Urinary bladder (tissue), 4 donors: ENCODE results near the gene RBM6. TPM values are rescaled to one million over a fixed set of nuclear protein-coding genes. Genes with fewer than 3 reads are reported as not detected.
"Not testable (repeated sequence)": the region's sequence is repeated elsewhere in the genome, so short reads cannot be mapped to it uniquely, and the experiment has no call there.

Experiments used
- DNase-seq: peaks from one replicate; pipeline ENCODE4 v3.0.0-alpha.2; 2015; ENCODE audit errors: extremely low spot score
- H3K27ac ChIP-seq: one replicate; pipeline ENCODE4 v1.5.1; 2013; ENCODE audit warnings: low read depth, mild to moderate bottlenecking, moderate library complexity
- H3K36me3 ChIP-seq: one replicate; pipeline ENCODE4 v1.6.1; 2013; ENCODE audit warnings: mild to moderate bottlenecking, moderate library complexity; ENCODE audit not compliant: insufficient read depth
- H3K4me1 ChIP-seq: one replicate; pipeline ENCODE4 v1.6.1; 2013; ENCODE audit warnings: mild to moderate bottlenecking, moderate library complexity; ENCODE audit not compliant: insufficient read depth
- H3K4me3 ChIP-seq: one replicate; pipeline ENCODE4 v1.5.1; 2013; ENCODE audit warnings: low read depth, low read length
- WGBS: extraction: QIAGEN DNeasy Blood & Tissue Kit; methylation state at CpG from one replicate; pipeline ENCODE4 v1.1.7; 2013; 5-methylcytosine and 5-hydroxymethylcytosine counted together
- polyA plus RNA-seq: library from polyadenylated mRNA; stranded (reverse); fragments of 200-250 nt; gene quantifications from one replicate; pipeline ENCODE4 v1.2.3, GENCODE V29; 2013
- total RNA-seq: library from RNA; depleted of rRNA; stranded (reverse); fragments of >200 nt; gene quantifications from one replicate; pipeline ENCODE4 v1.2.3, GENCODE V29; 2014
- donor health status: healthy with polysubstance abuse.
- donor health status: healthy.

The RBM6 gene
- total and polyA plus RNA-seq, 2 donors = 66.0 to 117 TPM

GRCh38 chr3:49908373-49909199, 31.4 kb upstream of the RBM6 start:
- no peak for DNase-seq
- Histone ChIP-seq H3K27ac (no peak overlapping the region), H3K4me3 (no peak overlapping the region), H3K4me1 (no peaks in the 10 kb centered on the region), H3K36me3 (no peaks in the 10 kb centered on the region)
- WGBS = 88% methylated on average over 14 of the region's 14 CpGs

- Histone ChIP-seq H3K4me3 (no peak overlapping the region), H3K27ac (no peak overlapping the region), H3K36me3 (no peaks in the 10 kb centered on the region), H3K4me1 (no peaks in the 10 kb centered on the region)
- no peak for DNase-seq
- 74% methylated on average over 48 of the region's 48 CpGs for WGBS
Observed at GRCh38 chr3:49910409-49911123, 29.4 kb upstream of the RBM6 start.

- H3K4me1 ChIP-seq = no peaks in the 10 kb centered on the region
Observed at GRCh38 chr3:49911124-49911420, 28.9 kb upstream of the RBM6 start.

GRCh38 chr3:49911611-49912010, 28.3 kb upstream of the RBM6 start:
- Histone ChIP-seq H3K36me3 (no peaks in the 10 kb centered on the region), H3K4me3 (no peak overlapping the region)

More at GRCh38 chr3:49911124-49911420, 28.9 kb upstream of the RBM6 start:
- Histone ChIP-seq H3K27ac (no peak overlapping the region), H3K4me3 (no peak overlapping the region), H3K36me3 (no peaks in the 10 kb centered on the region)
- WGBS = 99% methylated on average over 2 of the region's 2 CpGs
- DNase-seq = no peak

GRCh38 chr3:49912881-49913281, 27.1 kb upstream of the RBM6 start:
- Histone ChIP-seq H3K36me3 (no peaks in the 10 kb centered on the region), H3K4me3 (no peak overlapping the region), H3K27ac (no peak overlapping the region), H3K4me1 (no peaks in the 10 kb centered on the region)
- 89% methylated on average over 4 of the region's 4 CpGs for WGBS
- DNase-seq = no peak

More at GRCh38 chr3:49911611-49912010, 28.3 kb upstream of the RBM6 start:
- no peaks in the 10 kb centered on the region for H3K4me1 ChIP-seq
- no peak for DNase-seq
- no peak overlapping the region for H3K27ac ChIP-seq
- 92% methylated on average over 15 of the region's 15 CpGs for WGBS

- WGBS = 82% methylated on average over 2 of the region's 2 CpGs
- no peak overlapping the region for H3K27ac ChIP-seq
- no peak overlapping the region for H3K4me3 ChIP-seq
- H3K4me1 ChIP-seq = no peaks in the 10 kb centered on the region
- no peaks in the 10 kb centered on the region for H3K36me3 ChIP-seq
- DNase-seq = no peak
Observed at GRCh38 chr3:49914906-49915305, 25.0 kb upstream of the RBM6 start.

- Histone ChIP-seq H3K4me3 (no peak overlapping the region), H3K36me3 (no peaks in the 10 kb centered on the region), H3K4me1 (no peaks in the 10 kb centered on the region), H3K27ac (no peak overlapping the region)
- no peak for DNase-seq
- 94% methylated on average over 5 of the region's 5 CpGs for WGBS
Observed at GRCh38 chr3:49916686-49917085, 23.3 kb upstream of the RBM6 start.

- H3K4me3 ChIP-seq, H3K4me1 ChIP-seq, H3K27ac ChIP-seq, DNase-seq, H3K36me3 ChIP-seq: not testable (repeated sequence)
- 94% methylated on average over 19 of the region's 19 CpGs for WGBS
Observed at GRCh38 chr3:49917806-49918590, 22.0 kb upstream of the RBM6 start.

GRCh38 chr3:49924683-49925082, 15.3 kb upstream of the RBM6 start:
- WGBS = 80% methylated on average over 2 of the region's 2 CpGs
- Histone ChIP-seq H3K4me3 (no peak overlapping the region), H3K4me1 (no peaks in the 10 kb centered on the region), H3K27ac (no peak overlapping the region), H3K36me3 (no peaks in the 10 kb centered on the region)
- no peak for DNase-seq

- H3K36me3 ChIP-seq = no peaks in the 10 kb centered on the region
- 97% methylated on average over 2 of the region's 2 CpGs for WGBS
- no peak for DNase-seq
- H3K27ac ChIP-seq = no peak overlapping the region
- no peaks in the 10 kb centered on the region for H3K4me1 ChIP-seq
- H3K4me3 ChIP-seq = no peak overlapping the region
Observed at GRCh38 chr3:49925485-49925884, 14.5 kb upstream of the RBM6 start.

- no peak overlapping the region for H3K4me3 ChIP-seq
- H3K36me3 ChIP-seq = no peaks in the 10 kb centered on the region
- DNase-seq = no peak
- no peaks in the 10 kb centered on the region for H3K4me1 ChIP-seq
- WGBS = 90% methylated on average over 4 of the region's 4 CpGs
- H3K27ac ChIP-seq = no peak overlapping the region
Observed at GRCh38 chr3:49926117-49926728, 13.7 kb upstream of the RBM6 start.

- WGBS = 90% methylated on average over 5 of the region's 5 CpGs
- H3K4me3 ChIP-seq = no peak overlapping the region
- H3K27ac ChIP-seq = no peak overlapping the region
- H3K36me3 ChIP-seq = no peaks in the 10 kb centered on the region
- H3K4me1 ChIP-seq = no peaks in the 10 kb centered on the region
- no peak for DNase-seq
Observed at GRCh38 chr3:49927798-49928197, 12.2 kb upstream of the RBM6 start.

- H3K4me1 ChIP-seq = no peaks in the 10 kb centered on the region
- 82% methylated on average over 5 of the region's 5 CpGs for WGBS
- no peaks in the 10 kb centered on the region for H3K36me3 ChIP-seq
- H3K4me3 ChIP-seq = no peak overlapping the region
- H3K27ac ChIP-seq = no peak overlapping the region
- DNase-seq = no peak
Observed at GRCh38 chr3:49928481-49929017, 11.4 kb upstream of the RBM6 start.
